GM12872 (cell line): Measurements from ENCODE around the gene STX7.

Experiments
- TF ChIP-seq, protein P1 (sequence below): IDR thresholded peaks from 3 replicates; pipeline ENCODE4 v1.5.1; 2011; ENCODE audit warnings: low read depth, mild to moderate bottlenecking, low read length, moderate library complexity; ENCODE audit not compliant: insufficient read depth

The STX7 gene

DNA sequence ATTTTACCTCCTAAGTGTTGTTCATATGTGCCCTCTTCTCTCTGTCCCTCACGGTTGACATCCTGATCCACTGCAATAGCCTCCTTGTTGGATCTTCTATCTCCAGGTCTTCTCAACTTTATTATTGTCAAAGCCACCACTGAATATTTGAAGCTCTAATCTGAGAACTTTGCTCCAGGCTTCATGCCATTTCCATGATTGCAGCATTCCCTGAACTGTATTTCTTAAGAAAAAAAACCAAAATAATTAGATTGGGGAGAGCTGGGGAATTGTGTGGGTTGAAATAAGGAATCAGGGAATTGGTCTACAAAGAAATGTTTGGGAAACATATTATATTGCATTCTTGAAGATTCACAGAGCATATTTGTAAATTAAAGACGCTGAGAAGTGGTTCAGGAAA is 2.5 kb upstream of the STX7 start:
- TF ChIP-seq, protein P1, sequence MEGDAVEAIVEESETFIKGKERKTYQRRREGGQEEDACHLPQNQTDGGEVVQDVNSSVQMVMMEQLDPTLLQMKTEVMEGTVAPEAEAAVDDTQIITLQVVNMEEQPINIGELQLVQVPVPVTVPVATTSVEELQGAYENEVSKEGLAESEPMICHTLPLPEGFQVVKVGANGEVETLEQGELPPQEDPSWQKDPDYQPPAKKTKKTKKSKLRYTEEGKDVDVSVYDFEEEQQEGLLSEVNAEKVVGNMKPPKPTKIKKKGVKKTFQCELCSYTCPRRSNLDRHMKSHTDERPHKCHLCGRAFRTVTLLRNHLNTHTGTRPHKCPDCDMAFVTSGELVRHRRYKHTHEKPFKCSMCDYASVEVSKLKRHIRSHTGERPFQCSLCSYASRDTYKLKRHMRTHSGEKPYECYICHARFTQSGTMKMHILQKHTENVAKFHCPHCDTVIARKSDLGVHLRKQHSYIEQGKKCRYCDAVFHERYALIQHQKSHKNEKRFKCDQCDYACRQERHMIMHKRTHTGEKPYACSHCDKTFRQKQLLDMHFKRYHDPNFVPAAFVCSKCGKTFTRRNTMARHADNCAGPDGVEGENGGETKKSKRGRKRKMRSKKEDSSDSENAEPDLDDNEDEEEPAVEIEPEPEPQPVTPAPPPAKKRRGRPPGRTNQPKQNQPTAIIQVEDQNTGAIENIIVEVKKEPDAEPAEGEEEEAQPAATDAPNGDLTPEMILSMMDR, result no peak

GRCh38 chr6:132513831-132514545 is 1.1 kb upstream of the STX7 start:
- TF ChIP-seq, protein P1, result no peak

DNA sequence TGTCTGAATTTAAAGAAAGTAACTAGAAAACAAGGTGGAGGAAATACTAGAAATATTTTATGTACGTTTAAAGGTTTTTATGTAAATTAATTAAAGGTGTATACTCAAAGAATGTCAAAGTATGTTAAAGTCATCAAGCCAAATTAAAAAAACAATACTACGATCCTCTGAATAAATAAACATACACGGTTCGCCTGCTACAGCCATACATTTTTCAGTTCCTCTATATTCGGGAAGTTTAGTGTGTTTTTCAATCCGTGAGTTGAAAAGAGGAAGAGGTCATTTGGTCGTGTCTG is 626 bp downstream of the STX7 start:
- TF ChIP-seq, protein P1, result no peak

DNA sequence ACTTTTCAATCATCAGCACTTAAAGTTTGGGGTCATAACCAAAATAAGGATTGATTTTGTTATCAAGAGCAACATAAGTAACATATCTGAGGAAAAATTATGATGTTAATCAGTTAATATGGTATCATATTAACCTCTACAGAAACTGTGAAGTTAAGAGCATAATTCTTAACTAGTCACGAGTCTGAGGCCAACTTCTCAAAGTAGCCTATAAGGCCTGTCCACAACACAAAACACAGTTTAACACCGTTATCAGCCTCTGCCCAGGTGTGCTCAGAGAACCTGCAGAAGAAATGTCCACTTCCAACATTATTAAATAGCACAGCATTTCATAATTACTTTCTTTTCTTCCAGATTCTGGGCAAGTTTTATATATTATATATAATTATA is 1.1 kb downstream of the STX7 start:
- TF ChIP-seq, protein P1, result no peak

DNA sequence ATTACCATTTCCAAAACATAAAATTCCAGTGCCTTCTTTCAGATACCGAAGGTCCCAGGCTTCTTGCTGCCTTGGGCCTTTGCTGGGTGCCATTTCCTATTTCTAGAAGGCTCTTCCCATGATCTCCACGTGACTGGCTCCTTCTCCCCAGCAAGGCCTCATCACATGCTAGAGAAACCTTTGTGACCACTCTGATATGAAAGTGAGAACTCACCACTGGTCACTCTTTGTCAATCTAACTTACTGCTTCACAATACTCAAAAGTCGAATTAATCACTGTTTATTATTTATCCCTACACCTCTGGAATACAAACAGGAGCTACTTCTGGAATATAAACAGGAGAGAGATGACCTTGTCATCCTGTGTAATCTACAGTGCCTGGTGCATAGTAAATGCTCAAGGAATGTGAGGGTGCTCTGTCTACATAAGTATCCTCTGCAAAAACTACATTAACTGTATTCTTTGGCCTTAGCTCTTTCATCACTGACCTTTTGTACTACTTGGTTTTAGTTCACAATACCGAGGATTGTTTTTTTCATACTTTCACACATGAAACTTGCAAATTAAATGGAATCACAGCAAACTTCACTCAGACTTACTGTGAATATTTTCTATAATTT is 1.6 kb downstream of the STX7 start:
- TF ChIP-seq, protein P1, result no peak

- TF ChIP-seq, protein P1, result no peak
Measured at GRCh38 chr6:132506869-132507808, 5.8 kb downstream of the STX7 start.

DNA sequence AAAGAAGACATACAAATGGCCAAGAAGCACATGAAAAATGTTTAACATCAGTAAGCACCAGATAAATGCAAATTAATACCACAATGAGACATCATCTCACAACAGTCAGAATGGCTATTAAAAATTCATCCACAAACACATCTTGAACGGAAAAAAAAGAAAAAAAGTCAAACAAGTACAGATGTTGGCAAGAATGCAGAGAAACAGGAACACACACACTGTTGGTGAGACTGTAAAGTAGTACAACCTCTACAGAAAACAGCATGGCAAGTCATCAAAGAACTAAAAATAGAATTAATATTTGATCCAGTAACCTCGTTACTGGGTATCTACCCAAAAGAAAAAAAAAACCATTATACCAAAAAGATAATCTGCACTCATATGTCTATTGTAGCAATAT is 6.5 kb downstream of the STX7 start:
- TF ChIP-seq, protein P1, result no peak
